ENCODE measurements around the gene ARHGAP42. TPM values are rescaled to one million over a fixed set of nuclear protein-coding genes. Genes with fewer than 3 reads are reported as not detected.
"Not testable (repeated sequence)": the region's sequence is repeated elsewhere in the genome, so short reads cannot be mapped to it uniquely, and the experiment has no call there.

ARHGAP42 gene
- total and polyA plus RNA-seq, 8 donors = 17.1 to 45.2 (median 36.2) TPM

DNA sequence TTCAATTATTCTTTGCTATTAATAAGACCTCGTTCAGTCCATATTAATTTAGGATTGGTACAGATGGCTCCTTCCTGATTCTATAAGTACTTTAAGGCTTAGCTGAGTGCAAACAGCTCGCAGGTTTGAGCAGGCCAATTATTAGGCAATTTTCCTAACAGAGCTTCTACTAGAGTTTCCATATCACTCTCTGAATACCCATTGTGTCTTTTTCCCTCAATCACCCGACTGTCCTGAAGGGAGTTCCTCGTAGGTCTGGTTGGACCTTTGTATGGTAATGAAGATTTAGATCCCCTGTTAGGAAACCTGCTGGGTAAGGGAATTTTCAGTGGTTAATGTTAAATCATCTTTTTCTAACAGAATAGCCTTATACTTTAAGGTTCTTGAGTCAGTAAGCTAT is 61.1 kb downstream of the ARHGAP42 start:
- intact Hi-C loops (cut with DNase I) = no loop called here
- no peaks in the 10 kb centered on the region for H3K27me3 ChIP-seq
- H3K27ac ChIP-seq = no peak overlapping the region
- peaks cover 0 to 28% of the 10 kb centered on the region in 2 donors for H3K9me3 ChIP-seq
- TF ChIP-seq, protein P1, sequence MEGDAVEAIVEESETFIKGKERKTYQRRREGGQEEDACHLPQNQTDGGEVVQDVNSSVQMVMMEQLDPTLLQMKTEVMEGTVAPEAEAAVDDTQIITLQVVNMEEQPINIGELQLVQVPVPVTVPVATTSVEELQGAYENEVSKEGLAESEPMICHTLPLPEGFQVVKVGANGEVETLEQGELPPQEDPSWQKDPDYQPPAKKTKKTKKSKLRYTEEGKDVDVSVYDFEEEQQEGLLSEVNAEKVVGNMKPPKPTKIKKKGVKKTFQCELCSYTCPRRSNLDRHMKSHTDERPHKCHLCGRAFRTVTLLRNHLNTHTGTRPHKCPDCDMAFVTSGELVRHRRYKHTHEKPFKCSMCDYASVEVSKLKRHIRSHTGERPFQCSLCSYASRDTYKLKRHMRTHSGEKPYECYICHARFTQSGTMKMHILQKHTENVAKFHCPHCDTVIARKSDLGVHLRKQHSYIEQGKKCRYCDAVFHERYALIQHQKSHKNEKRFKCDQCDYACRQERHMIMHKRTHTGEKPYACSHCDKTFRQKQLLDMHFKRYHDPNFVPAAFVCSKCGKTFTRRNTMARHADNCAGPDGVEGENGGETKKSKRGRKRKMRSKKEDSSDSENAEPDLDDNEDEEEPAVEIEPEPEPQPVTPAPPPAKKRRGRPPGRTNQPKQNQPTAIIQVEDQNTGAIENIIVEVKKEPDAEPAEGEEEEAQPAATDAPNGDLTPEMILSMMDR (IDR thresholded peaks at IDR 0.05) = no peak
- H3K4me3 ChIP-seq = no peak overlapping the region
- ATAC-seq (no peak), DNase-seq (no peak)
- no peaks in the 10 kb centered on the region for H3K4me1 ChIP-seq
- no peaks in the 10 kb centered on the region for H3K36me3 ChIP-seq

DNA sequence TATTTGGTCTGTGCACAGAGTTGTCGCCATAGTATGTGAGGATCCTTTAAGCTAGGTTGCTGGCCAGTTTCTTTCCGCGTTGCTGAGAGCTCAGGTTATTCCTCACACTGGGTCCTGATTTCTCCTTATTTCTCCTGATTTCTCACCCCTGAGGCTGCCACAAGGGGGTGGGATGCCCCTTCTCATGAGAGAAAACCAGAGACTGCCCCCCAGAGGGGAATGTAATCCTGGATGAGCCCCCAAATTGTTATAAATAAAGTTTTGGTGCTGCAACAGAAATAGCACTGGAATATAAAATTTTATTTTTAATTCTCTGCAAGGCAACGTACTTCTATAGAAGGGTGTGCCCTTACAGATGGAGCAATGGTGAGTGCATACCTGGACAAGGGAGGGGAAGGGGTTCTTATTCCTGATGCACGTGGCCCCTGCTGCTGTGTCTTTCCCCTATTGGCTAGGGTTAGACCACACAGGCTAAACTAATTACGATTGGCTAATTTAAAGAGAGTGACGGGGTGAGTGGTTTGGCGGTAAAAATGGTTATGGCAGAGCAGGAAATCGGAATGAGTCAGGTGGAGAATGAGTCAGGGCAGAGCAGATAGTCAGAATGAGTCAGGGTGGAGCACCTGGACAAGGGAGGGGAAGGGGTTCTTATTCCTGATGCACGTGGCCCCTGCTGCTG is 62.9 kb downstream of the ARHGAP42 start:
- DNase-seq; ATAC-seq; H3K27me3 ChIP-seq; H3K27ac ChIP-seq; H3K4me1 ChIP-seq; intact Hi-C loops (cut with DNase I); H3K4me3 ChIP-seq; H3K36me3 ChIP-seq: not testable (repeated sequence)
- H3K9me3 ChIP-seq = peaks cover 0 to 28% of the 10 kb centered on the region in 2 donors

DNA sequence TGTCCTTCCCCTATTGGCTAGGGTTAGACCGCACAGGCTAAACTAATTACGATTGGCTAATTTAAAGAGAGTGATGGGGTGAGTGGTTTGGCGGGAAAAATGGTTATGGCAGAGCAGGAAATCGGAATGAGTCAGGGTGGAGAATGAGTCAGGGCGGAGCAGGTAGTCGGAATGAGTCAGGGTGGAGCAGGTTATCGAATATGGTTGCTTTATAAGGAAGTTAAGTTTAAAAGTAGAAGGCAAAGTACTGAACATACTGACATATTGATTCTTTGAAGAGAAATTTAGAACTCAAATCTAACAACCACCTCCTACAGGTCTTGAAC is 63.4 kb downstream of the ARHGAP42 start:
- DNase-seq; H3K27me3 ChIP-seq; ATAC-seq; H3K4me1 ChIP-seq; H3K4me3 ChIP-seq; intact Hi-C loops (cut with DNase I); H3K27ac ChIP-seq; H3K36me3 ChIP-seq: not testable (repeated sequence)
- H3K9me3 ChIP-seq = peaks cover 0 to 28% of the 10 kb centered on the region in 2 donors

DNA sequence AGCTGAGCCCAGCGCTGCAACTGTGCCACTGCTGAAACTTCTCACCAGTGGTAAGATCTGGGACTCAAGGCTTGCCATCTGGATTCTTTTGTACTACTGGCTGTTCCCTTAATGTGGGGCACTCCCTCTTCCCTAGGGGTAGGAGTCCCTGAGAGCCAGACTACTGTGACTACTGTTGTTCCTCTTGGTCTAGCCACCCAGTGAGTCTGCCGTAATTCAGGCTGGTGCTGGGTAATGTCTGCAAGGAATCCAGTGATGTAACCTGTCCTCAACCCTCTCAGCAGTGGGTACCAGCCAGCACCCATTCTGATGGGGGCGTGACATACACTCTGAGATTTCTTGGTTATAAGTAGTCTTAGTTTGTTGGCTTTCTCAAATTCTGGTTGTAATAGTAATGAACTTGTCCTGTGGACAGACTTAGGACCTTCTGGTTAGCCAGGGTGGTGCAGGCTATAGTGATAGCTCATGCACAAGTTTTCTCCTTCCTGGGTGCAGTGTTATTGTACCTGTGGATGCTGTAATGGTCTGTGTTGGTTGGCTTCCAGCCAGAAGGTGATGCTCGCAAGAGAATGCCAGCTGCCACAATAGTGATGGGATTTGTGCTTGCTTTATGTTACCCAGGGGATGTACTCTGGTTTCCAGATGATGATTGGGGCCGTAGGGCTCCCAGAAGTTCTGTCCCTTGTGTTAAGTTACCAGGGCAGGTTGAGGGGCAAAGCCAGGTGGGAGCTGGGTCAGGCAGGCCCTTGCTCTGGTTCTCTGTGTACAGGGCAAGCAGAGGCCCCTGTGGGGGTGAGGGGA is 65.5 kb downstream of the ARHGAP42 start:
- Histone ChIP-seq H3K36me3 (no peaks in the 10 kb centered on the region), H3K27ac (no peak overlapping the region), H3K4me1 (no peaks in the 10 kb centered on the region), H3K9me3 (peaks cover 0 to 28% of the 10 kb centered on the region in 2 donors), H3K4me3 (no peak overlapping the region), H3K27me3 (no peaks in the 10 kb centered on the region)
- ATAC-seq (no peak), DNase-seq (no peak)
- TF ChIP-seq, protein P1 (IDR thresholded peaks at IDR 0.05) = no peak
- intact Hi-C loops (cut with DNase I) = no loop called here

DNA sequence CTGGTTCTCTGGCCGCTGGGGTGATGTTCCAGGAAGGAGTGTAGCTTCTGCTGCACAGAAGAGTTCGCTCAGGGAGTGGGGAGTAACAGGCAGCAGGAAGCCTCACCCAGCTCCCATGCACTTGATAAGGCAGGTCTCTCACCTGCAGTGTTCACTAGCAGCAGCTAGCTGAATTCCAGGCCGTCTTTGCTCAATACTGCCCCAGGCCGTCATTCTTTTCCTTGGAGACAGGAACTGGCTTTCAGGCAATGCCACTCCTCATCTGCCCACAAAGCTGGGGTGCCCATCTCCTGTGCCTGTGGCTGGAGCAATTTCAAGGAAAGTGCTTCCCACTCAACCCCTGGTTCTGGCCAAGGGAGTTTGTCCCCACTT is 66.1 kb downstream of the ARHGAP42 start:
- intact Hi-C loops (cut with DNase I) = no loop called here
- DNase-seq (no peak), ATAC-seq (peak; percentile 46)
- H3K36me3 ChIP-seq = no peaks in the 10 kb centered on the region
- TF ChIP-seq, protein P1 (IDR thresholded peaks at IDR 0.05) = no peak
- H3K9me3 ChIP-seq = peaks cover 0 to 28% of the 10 kb centered on the region in 2 donors
- H3K4me1 ChIP-seq = no peaks in the 10 kb centered on the region
- no peaks in the 10 kb centered on the region for H3K27me3 ChIP-seq
- H3K27ac ChIP-seq = no peak overlapping the region
- no peak overlapping the region for H3K4me3 ChIP-seq

DNA sequence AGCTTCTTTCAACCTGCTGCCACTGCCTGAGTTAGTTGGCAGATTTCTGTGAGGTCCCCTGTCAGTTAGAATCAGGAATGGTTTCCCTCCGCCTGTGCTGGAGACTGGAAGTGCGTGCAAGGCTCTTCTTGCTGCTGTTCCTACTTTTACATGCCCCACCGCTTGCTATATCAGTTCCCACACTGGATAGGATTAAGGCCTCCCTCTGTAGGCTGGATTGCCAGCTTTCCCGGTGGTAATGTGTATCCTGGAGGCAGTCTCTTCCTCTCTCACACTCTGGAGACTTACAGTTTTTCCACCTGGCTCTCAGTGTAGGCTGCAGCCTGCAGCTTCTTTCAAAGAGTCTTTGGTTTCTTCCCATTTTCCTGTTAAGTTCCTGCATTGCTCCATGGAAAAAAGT is 66.5 kb downstream of the ARHGAP42 start:
- H3K36me3 ChIP-seq = no peaks in the 10 kb centered on the region
- H3K9me3 ChIP-seq = peaks cover 0 to 27% of the 10 kb centered on the region in 2 donors
- ATAC-seq = no peak
- no peak for DNase-seq
- intact Hi-C loops (cut with DNase I) = no loop called here
- no peaks in the 10 kb centered on the region for H3K27me3 ChIP-seq
- H3K27ac ChIP-seq = no peak overlapping the region
- no peak overlapping the region for H3K4me3 ChIP-seq
- TF ChIP-seq, protein P1 (IDR thresholded peaks at IDR 0.05) = no peak
- no peaks in the 10 kb centered on the region for H3K4me1 ChIP-seq

Data from left lung (tissue), 10 donors.